Esophagus muscularis mucosa (tissue), 4 donors: Measurements from ENCODE around the gene RPGRIP1L.

ENCODE experiments used
- CTCF ChIP-seq, 3 experiments: fragments of 200-600 bp in 2 of 3; fragments of 450-650 bp in 1 of 3; sonication (generic) in 2 of 3; IDR thresholded peaks; one replicate each; pipeline ENCODE4 v1.5.1; 2017 to 2019; ENCODE audit warnings: antibody characterized with exemption in 3 of 3, mild to moderate bottlenecking in 2 of 3, moderate library complexity in 1 of 3
- EP300 ChIP-seq: sonication (generic); formaldehyde crosslinking; IDR thresholded peaks from one replicate; pipeline ENCODE4 v1.6.1; 2017; ENCODE audit warnings: antibody characterized with exemption
- POLR2A ChIP-seq: fragments of 450-650 bp; IDR thresholded peaks from one replicate; pipeline ENCODE4 v1.6.1; 2017; ENCODE audit warnings: antibody characterized with exemption, moderate library complexity, mild to moderate bottlenecking, low read depth

GRCh38 chr16:53576904-53577303, 126.8 kb downstream of the RPGRIP1L start:
- no peak for TF ChIP-seq CTCF (IDR thresholded peaks at IDR 0.05)
- TF ChIP-seq POLR2A: no peak
- TF ChIP-seq EP300: no peak
